WTC11 (cell line): Measurements from ENCODE around the gene FGFRL1. TPM values are rescaled to one million over a fixed set of nuclear protein-coding genes. Genes with fewer than 3 reads are reported as not detected.

Experiments
- ELF4 ChIP-seq: sonication (generic); formaldehyde crosslinking; IDR thresholded peaks from 2 replicates; pipeline ENCODE4 v1.8.1; 2022; ENCODE audit warnings: low read depth, mild to moderate bottlenecking, moderate library complexity, missing genetic modification reagents
- FOXK1 ChIP-seq: sonication (generic); formaldehyde crosslinking; IDR thresholded peaks from 2 replicates; pipeline ENCODE4 v1.8.0; 2022; ENCODE audit warnings: mild to moderate bottlenecking, moderate library complexity, missing genetic modification reagents
- FOXP1 ChIP-seq: sonication (generic); formaldehyde crosslinking; IDR thresholded peaks from 2 replicates; pipeline ENCODE4 v1.8.0; 2022; ENCODE audit warnings: missing genetic modification reagents, mild to moderate bottlenecking, moderate library complexity, borderline replicate concordance
- NFYB ChIP-seq: sonication (generic); formaldehyde crosslinking; conservative IDR thresholded peaks from 2 replicates; pipeline ENCODE4 v1.8.0; 2022; ENCODE audit warnings: low read depth, missing genetic modification reagents
- OVOL2 ChIP-seq: fragments of 250-450 bp; sonication (Bioruptor Pico); IDR thresholded peaks from 2 replicates; pipeline ENCODE4 v1.9.0; 2021; ENCODE audit warnings: mild to moderate bottlenecking, borderline replicate concordance
- PRRX2 ChIP-seq: fragments of 250-450 bp; sonication (Bioruptor Pico); IDR thresholded peaks from 2 replicates; pipeline ENCODE4 v1.8.0; 2021; ENCODE audit warnings: mild to moderate bottlenecking
- ZNF263 ChIP-seq: sonication (generic); formaldehyde crosslinking; IDR thresholded peaks from 2 replicates; pipeline ENCODE4 v1.8.1; 2022; ENCODE audit warnings: low read depth, mild to moderate bottlenecking, moderate library complexity, missing genetic modification reagents
- ZNF396 ChIP-seq: fragments of 250-450 bp; sonication (Bioruptor Pico); IDR thresholded peaks from 2 replicates; pipeline ENCODE4 v1.8.0; 2021; ENCODE audit warnings: mild to moderate bottlenecking, moderate library complexity, borderline replicate concordance
- ZNF423 ChIP-seq: fragments of 250-450 bp; sonication (Bioruptor Pico); IDR thresholded peaks from 2 replicates; pipeline ENCODE4 v2.1.2; 2022; ENCODE audit warnings: mild to moderate bottlenecking, moderate library complexity
- total RNA-seq: library from RNA; stranded (reverse); gene quantifications from 3 replicates; pipeline ENCODE4 v1.2.3, GENCODE V29; 2021
- TF ChIP-seq, protein P1 (sequence below): sonication (generic); formaldehyde crosslinking; IDR thresholded peaks from 2 replicates; pipeline ENCODE4 v1.8.1; 2023; ENCODE audit warnings: mild to moderate bottlenecking, missing genetic modification reagents
- TF ChIP-seq, protein P2 (sequence below): sonication (generic); formaldehyde crosslinking; conservative IDR thresholded peaks from 2 replicates; pipeline ENCODE4 v1.8.1; 2023; ENCODE audit warnings: mild to moderate bottlenecking, low read depth, missing genetic modification reagents, moderate library complexity
- TF ChIP-seq, protein P3 (sequence below): fragments of 200-600 bp; IDR thresholded peaks from 2 replicates; pipeline ENCODE4 v1.8.0; 2022; ENCODE audit warnings: antibody characterized with exemption
- TF ChIP-seq, protein P4 (sequence below): sonication (generic); formaldehyde crosslinking; IDR thresholded peaks from 2 replicates; pipeline ENCODE4 v1.8.1; 2023; ENCODE audit warnings: mild to moderate bottlenecking, missing genetic modification reagents, moderate library complexity
- TF ChIP-seq, protein P5 (sequence below): sonication (generic); formaldehyde crosslinking; IDR thresholded peaks from 2 replicates; pipeline ENCODE4 v1.8.0; 2022; ENCODE audit warnings: mild to moderate bottlenecking, missing genetic modification reagents
- TF ChIP-seq, protein P6 (sequence below): sonication (generic); formaldehyde crosslinking; conservative IDR thresholded peaks from 2 replicates; pipeline ENCODE4 v1.8.1; 2022; ENCODE audit warnings: mild to moderate bottlenecking, missing genetic modification reagents

FGFRL1 gene
- total RNA-seq, 1 experiment from 2014 or later: 25.9 TPM

DNA sequence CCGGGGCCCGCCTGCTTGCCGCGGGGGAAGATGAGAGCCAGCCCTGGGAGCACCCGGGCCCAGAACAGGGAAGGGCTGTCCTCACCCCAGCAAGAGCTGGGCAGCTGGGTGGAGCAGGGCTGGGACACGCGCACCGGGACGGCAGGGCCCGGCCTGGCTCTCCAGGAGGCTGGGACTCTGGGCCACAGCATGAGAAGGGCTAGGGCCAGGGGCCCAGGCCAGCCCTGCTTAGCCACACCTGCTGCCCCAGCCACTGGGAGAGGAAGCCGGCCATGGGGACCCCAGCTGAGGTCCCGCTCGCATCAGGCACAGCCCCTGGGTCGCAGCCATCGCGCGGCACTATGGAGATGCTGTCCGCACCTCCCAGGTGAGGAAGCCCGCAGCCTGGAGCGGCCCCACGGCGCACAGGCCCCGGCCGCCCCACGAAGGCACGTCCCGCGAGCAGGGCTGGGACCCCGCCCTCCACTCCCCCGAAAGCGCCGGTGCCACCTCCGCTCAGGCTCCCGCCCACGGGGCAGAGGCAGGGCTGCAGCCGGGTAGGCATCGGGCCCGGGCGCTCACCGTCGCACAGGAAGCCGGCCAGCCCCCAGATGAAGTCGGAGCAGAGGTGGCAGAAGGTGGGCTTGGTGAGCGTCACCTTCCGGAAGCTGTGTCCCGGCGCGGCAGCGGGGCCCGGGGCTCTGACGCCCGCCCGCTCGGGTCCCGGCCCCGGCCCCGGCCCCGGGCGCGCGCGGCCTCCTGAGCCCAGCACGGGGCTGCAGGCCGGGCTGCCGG, 38.6 kb upstream of the FGFRL1 start (continued):
- TF ChIP-seq, protein P1, sequence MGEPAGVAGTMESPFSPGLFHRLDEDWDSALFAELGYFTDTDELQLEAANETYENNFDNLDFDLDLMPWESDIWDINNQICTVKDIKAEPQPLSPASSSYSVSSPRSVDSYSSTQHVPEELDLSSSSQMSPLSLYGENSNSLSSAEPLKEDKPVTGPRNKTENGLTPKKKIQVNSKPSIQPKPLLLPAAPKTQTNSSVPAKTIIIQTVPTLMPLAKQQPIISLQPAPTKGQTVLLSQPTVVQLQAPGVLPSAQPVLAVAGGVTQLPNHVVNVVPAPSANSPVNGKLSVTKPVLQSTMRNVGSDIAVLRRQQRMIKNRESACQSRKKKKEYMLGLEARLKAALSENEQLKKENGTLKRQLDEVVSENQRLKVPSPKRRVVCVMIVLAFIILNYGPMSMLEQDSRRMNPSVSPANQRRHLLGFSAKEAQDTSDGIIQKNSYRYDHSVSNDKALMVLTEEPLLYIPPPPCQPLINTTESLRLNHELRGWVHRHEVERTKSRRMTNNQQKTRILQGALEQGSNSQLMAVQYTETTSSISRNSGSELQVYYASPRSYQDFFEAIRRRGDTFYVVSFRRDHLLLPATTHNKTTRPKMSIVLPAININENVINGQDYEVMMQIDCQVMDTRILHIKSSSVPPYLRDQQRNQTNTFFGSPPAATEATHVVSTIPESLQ (CRISPR knock-in tag): no peak
- TF ChIP-seq OVOL2: no peak
- TF ChIP-seq ZNF263: no peak
- no peak for TF ChIP-seq ZNF396 (CRISPR knock-in tag)
- TF ChIP-seq, protein P2, sequence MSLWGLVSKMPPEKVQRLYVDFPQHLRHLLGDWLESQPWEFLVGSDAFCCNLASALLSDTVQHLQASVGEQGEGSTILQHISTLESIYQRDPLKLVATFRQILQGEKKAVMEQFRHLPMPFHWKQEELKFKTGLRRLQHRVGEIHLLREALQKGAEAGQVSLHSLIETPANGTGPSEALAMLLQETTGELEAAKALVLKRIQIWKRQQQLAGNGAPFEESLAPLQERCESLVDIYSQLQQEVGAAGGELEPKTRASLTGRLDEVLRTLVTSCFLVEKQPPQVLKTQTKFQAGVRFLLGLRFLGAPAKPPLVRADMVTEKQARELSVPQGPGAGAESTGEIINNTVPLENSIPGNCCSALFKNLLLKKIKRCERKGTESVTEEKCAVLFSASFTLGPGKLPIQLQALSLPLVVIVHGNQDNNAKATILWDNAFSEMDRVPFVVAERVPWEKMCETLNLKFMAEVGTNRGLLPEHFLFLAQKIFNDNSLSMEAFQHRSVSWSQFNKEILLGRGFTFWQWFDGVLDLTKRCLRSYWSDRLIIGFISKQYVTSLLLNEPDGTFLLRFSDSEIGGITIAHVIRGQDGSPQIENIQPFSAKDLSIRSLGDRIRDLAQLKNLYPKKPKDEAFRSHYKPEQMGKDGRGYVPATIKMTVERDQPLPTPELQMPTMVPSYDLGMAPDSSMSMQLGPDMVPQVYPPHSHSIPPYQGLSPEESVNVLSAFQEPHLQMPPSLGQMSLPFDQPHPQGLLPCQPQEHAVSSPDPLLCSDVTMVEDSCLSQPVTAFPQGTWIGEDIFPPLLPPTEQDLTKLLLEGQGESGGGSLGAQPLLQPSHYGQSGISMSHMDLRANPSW (CRISPR knock-in tag): no peak
- TF ChIP-seq, protein P3, sequence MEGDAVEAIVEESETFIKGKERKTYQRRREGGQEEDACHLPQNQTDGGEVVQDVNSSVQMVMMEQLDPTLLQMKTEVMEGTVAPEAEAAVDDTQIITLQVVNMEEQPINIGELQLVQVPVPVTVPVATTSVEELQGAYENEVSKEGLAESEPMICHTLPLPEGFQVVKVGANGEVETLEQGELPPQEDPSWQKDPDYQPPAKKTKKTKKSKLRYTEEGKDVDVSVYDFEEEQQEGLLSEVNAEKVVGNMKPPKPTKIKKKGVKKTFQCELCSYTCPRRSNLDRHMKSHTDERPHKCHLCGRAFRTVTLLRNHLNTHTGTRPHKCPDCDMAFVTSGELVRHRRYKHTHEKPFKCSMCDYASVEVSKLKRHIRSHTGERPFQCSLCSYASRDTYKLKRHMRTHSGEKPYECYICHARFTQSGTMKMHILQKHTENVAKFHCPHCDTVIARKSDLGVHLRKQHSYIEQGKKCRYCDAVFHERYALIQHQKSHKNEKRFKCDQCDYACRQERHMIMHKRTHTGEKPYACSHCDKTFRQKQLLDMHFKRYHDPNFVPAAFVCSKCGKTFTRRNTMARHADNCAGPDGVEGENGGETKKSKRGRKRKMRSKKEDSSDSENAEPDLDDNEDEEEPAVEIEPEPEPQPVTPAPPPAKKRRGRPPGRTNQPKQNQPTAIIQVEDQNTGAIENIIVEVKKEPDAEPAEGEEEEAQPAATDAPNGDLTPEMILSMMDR: no peak
- TF ChIP-seq PRRX2 (CRISPR knock-in tag): no peak
- TF ChIP-seq, protein P4, sequence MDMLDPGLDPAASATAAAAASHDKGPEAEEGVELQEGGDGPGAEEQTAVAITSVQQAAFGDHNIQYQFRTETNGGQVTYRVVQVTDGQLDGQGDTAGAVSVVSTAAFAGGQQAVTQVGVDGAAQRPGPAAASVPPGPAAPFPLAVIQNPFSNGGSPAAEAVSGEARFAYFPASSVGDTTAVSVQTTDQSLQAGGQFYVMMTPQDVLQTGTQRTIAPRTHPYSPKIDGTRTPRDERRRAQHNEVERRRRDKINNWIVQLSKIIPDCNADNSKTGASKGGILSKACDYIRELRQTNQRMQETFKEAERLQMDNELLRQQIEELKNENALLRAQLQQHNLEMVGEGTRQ (CRISPR knock-in tag): no peak
- no peak for TF ChIP-seq FOXK1 (CRISPR knock-in tag)
- TF ChIP-seq FOXP1 (CRISPR knock-in tag): 0 out of 2 replicates have a peak, but pooled peaks have one; percentile 44
- TF ChIP-seq ZNF423: no peak
- TF ChIP-seq, protein P5, sequence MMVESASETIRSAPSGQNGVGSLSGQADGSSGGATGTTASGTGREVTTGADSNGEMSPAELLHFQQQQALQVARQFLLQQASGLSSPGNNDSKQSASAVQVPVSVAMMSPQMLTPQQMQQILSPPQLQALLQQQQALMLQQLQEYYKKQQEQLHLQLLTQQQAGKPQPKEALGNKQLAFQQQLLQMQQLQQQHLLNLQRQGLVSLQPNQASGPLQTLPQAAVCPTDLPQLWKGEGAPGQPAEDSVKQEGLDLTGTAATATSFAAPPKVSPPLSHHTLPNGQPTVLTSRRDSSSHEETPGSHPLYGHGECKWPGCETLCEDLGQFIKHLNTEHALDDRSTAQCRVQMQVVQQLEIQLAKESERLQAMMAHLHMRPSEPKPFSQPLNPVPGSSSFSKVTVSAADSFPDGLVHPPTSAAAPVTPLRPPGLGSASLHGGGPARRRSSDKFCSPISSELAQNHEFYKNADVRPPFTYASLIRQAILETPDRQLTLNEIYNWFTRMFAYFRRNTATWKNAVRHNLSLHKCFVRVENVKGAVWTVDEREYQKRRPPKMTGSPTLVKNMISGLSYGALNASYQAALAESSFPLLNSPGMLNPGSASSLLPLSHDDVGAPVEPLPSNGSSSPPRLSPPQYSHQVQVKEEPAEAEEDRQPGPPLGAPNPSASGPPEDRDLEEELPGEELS (CRISPR knock-in tag): 0 out of 2 replicates have a peak, but pooled peaks have one; percentile 37
- TF ChIP-seq, protein P6, sequence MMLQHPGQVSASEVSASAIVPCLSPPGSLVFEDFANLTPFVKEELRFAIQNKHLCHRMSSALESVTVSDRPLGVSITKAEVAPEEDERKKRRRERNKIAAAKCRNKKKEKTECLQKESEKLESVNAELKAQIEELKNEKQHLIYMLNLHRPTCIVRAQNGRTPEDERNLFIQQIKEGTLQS: no peak
- no peak for TF ChIP-seq ELF4
- TF ChIP-seq NFYB (CRISPR knock-in tag): no peak
